Left renal cortex interstitium (tissue), 4 donors: Measurements from ENCODE around the gene PARPBP. TPM values are rescaled to one million over a fixed set of nuclear protein-coding genes. Genes with fewer than 3 reads are reported as not detected.
"Not testable (repeated sequence)": the region's sequence is repeated elsewhere in the genome, so short reads cannot be mapped to it uniquely, and the experiment has no call there.

Experiments used
- DNase-seq, 4 donors: peaks; one replicate each; pipeline ENCODE4 v3.0.0-alpha.2; 2013; ENCODE audit warnings: low read depth in 4 of 4, low spot score in 2 of 4, missing footprints in 1 of 4
- polyA plus RNA-seq, 4 donors: library from polyadenylated mRNA; unstranded; fragments of 120-200 nt; gene quantifications; one replicate each; pipeline ENCODE4 v1.2.1, GENCODE V29; 2013; ENCODE audit not compliant: insufficient read length in 4 of 4

The PARPBP gene
- 10 to 100 TPM; 12.4 to 17.6 (median 13.4) TPM for polyA plus RNA-seq

- peak; percentile 63 to 90 (median 75) for DNase-seq
Measured at GRCh38 chr12:102119674-102120563, at the start of gene PARPBP, which contains the start of gene NUP37. Gene PARPBP (plus strand): TSS chr12:102120183. CDS start chr12:102123889, 3,706 bp downstream. Gene NUP37 (minus strand): TSS chr12:102120114. CDS start chr12:102118518, 1,596 bp downstream.

DNA sequence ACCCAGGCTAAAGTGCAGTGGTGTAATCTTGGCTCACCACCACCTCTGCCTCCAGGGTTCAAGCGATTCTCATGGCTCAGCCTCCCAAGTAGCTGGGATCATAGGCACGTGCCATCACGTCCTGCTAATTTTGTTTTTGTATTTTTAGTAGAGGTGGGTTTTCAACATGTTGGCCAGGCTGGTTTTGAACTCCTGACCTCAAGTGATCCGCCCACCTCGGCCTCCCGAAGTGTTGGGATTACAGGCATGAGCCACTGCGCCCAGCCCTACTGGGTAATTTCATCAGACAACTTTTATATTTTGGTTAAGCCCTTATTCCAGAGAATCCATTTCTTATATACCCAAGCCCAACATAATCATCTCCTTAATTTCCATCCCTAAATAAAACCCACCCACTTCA is 47.9 kb upstream of the PARPBP start:
- not testable (repeated sequence) for DNase-seq

GRCh38 chr12:102080842-102081241 is 39.1 kb upstream of the PARPBP start:
- no peak for DNase-seq

GRCh38 chr12:102089228-102089835 is 30.7 kb upstream of the PARPBP start:
- DNase-seq, result not testable (repeated sequence)

- DNase-seq, result no peak
Measured at GRCh38 chr12:102093319-102093718, 26.7 kb upstream of the PARPBP start.

- no peak for DNase-seq
Measured at GRCh38 chr12:102095677-102096263, 24.2 kb upstream of the PARPBP start.

DNA sequence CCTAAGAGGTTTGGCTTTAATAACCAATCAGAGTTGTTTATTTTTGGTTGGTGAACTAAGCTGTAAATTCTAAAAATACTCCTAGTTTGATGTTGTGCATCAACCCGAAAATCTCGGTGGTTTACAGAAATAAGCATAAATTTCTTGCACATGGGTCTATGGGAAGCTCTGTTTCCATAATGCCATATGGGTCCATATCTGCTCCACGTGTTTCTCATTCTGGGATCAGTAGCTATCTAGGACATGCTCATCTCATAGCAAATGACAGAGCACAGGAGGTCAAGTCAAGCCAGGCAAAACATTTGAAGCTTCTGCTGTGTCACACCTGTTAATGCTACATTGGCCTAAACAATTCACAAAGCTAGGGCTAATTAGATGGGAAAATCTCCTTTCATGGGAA is 23.1 kb upstream of the PARPBP start:
- no peak for DNase-seq

DNA sequence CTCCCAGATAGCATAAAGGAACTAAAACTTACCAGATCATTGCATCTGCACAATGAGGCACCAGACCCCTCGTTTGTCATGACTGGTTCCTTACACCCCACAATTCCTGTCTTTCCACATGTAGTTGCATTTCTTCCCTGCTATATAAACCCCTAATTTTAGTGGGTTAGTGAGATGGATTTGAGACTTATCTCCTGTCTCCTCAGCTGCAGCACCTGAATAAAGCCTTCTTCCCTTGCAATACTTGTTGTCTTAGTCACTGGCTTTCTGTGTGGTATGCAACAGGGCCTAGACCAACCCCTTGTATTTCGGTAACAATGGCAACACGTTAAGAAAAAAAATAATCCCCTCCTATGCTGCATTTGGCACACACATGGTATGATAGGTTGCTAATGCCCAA is 13.1 kb upstream of the PARPBP start:
- DNase-seq, result no peak

DNA sequence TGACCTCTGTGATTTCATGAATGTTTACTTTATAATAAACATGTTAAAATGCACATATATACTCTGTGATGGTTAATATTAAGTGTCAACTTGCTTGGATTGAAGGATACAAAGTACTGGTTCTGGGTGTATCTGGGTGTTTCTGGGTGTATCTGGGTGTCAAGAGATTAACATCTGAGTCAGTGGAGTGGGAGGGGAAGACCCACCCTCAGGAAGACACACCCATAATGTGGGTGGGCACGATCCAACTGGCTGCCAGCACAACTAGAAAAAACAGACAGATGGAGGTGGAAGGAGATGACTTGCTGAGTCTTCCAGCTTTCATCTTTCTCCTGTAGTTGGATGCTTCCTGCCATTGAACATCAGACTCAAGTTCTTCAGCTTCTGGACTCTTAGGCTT is 12.0 kb upstream of the PARPBP start:
- DNase-seq, result no peak

- no peak for DNase-seq
Measured at GRCh38 chr12:102110782-102111181, 9.2 kb upstream of the PARPBP start.

DNA sequence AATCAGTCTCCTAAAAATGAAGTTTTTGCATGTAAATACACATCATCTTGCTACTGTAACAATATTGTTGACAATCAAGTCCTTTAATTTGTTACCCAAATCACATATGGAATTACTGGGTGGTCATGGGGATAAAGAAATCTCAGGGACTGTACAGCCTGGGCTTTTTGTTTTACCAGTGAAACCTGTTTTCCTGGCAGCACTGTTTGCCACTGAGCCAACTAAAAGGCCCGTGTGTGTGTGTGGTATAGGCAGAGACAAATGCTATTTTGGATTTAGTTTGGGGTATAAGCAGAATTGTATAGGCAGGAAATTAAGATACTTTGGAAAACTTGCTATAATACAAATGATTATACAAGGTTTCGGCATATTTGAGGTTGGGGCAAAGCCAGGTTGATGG is 5.8 kb upstream of the PARPBP start:
- DNase-seq, result no peak

GRCh38 chr12:102116392-102116791 is 3.6 kb upstream of the PARPBP start:
- no peak for DNase-seq

DNA sequence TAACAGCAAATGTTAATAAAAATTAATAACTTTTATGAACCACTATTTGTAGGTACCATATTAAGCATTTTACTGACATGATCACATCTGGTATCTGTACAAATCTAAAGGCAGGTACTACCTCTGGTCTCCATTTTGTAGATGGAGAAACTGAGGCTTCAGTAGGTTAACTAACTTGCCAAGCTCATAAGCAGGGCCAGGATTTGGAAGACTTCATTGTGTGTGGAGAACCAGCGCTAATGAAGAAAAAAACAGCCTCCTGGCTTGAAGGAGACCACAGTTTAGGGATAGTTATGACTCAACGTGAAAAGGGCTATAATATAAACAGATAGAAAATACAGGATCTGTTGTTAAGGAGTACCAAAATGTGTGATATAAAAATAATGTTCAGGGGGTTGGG is 1.1 kb upstream of the PARPBP start:
- no peak for DNase-seq

- no peak for DNase-seq
Measured at GRCh38 chr12:102120564-102120873, 536 bp downstream of the PARPBP start.

GRCh38 chr12:102120886-102121285 is 903 bp downstream of the PARPBP start:
- no peak for DNase-seq

DNA sequence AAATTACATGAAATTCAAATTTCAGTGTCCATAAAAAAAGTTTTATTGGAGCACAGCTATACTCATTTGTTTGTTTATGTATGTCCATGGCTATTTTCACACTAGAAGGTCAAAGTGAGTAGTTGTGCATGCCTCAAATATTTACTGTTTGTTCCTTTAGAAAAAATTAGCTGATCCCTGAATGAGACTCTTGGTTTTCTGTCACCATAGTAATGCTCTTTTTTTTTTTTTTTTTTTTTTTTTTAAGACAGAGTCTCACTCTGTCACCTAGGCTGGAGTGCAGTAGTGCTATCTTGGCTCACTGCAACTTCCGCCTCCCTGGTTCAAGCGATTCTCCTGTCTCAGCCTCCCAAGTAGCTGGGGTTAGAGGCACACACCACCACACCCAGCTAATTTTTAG is 1.3 kb downstream of the PARPBP start:
- DNase-seq, result not testable (repeated sequence)

- DNase-seq, result not testable (repeated sequence)
Measured at GRCh38 chr12:102130720-102131119, 10.7 kb downstream of the PARPBP start.

DNA sequence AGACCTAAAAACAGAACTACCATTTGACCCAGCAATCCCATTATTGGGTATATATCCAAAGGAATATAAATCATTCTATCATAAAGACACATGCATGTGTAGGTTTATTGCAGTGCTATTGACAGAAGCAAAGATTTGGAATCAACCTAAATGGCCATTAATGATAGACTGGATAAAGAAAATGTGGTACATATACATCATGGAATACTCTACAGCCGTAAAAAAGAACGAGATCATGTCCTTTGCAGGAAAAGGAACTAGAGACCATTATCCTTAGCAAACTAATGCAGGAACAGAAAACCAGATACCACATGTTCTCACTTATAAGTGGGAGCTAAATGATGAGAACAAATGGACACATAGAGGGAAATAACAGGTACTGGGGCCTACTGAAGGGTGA is 11.5 kb downstream of the PARPBP start:
- DNase-seq, result not testable (repeated sequence)

DNA sequence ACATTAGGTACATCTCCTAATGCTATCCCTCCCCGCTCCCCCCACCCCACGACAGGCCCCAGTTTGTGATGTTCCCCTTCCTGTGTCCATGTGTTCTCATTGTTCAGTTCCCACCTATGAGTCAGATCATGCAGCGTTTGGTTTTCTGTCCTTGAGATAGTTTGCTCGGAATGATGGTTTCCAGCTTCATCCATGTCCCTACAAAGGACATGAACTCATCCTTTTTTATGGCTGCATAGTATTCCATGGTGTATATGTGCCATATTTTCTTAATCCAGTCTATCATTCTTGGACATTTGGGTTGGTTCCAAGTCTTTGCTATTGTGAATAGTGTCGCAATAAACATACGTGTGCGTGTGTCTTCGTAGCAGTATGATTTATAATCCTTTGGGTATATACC is 17.6 kb downstream of the PARPBP start:
- DNase-seq, result not testable (repeated sequence)

GRCh38 chr12:102142866-102143373 is 22.9 kb downstream of the PARPBP start:
- not testable (repeated sequence) for DNase-seq

DNA sequence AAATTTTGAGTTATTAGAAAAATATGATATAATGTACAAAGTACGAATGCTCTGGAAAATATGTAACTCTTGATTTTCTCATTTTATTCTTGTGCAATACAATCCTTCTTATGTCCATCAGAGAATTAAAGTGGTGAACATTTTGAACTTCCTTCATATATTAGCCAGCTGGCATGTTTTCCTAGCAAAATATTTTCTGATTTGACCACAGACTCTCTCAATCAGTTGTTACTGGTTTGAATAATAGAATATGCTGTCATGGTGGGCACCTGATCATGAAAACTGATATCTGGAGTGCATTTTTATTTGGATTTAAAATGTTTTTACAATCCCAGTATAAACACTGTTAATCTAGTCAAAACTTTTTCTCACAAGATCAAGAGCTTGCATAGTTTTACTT is 24.2 kb downstream of the PARPBP start:
- no peak for DNase-seq
